ENCODE results near the gene NCOA7. TPM values are rescaled to one million over a fixed set of nuclear protein-coding genes. Genes with fewer than 3 reads are reported as not detected.
"Not testable (repeated sequence)": the region's sequence is repeated elsewhere in the genome, so short reads cannot be mapped to it uniquely, and the experiment has no call there.

The NCOA7 gene
- polyA plus RNA-seq, 3 donors from 2014 or later = 10.2 to 48.1 (median 16.1) TPM

- peak; percentile 25 to 39 (median 31) for DNase-seq
- Mint-ChIP-seq H3K4me3 (peak overlapping the region; percentile 34 to 79 (median 49)), H3K36me3 (peaks cover 0 to 4% (median 0%) of the 10 kb centered on the region in 3 donors), H3K9me3 (peaks cover 0 to 2% (median 0%) of the 10 kb centered on the region in 6 donors), H3K27ac (peak overlapping the region; percentile 86 to 93 (median 90)), H3K4me1 (peaks cover 62 to 68% of the 10 kb centered on the region in 2 donors), H3K27me3 (ENCODE audit: low read depth in 3 of 3) (peaks cover 0 to 3% (median 1%) of the 10 kb centered on the region in 3 donors)
These were observed 43.6 kb downstream of the NCOA7 start for GRCh38 chr6:125834348-125834747.

- Mint-ChIP-seq H3K27me3 (ENCODE audit: low read depth in 3 of 3) (peaks cover 0 to 3% (median 1%) of the 10 kb centered on the region in 3 donors), H3K27ac (peak overlapping the region; percentile 86 to 93 (median 90)), H3K36me3 (peaks cover 0 to 4% (median 0%) of the 10 kb centered on the region in 3 donors), H3K4me3 (peak overlapping the region in 1 of 5 donors; percentile 78), H3K9me3 (peaks cover 0 to 2% (median 0%) of the 10 kb centered on the region in 6 donors), H3K4me1 (peaks cover 52 to 59% of the 10 kb centered on the region in 2 donors)
- DNase-seq = no peak
These were observed 44.5 kb downstream of the NCOA7 start for GRCh38 chr6:125835221-125835744.

- Mint-ChIP-seq H3K36me3 (peaks cover 0 to 4% (median 0%) of the 10 kb centered on the region in 3 donors), H3K4me1 (peaks cover 41 to 49% of the 10 kb centered on the region in 2 donors), H3K9me3 (peaks cover 0 to 2% (median 0%) of the 10 kb centered on the region in 6 donors), H3K27ac (peak overlapping the region in 1 of 6 donors; percentile 68), H3K27me3 (ENCODE audit: low read depth in 3 of 3) (peaks cover 0 to 3% (median 0%) of the 10 kb centered on the region in 3 donors), H3K4me3 (no peak overlapping the region)
- no peak for DNase-seq
These were observed 45.7 kb downstream of the NCOA7 start for GRCh38 chr6:125836466-125836865.

- Mint-ChIP-seq H3K9me3 (peaks cover 0 to 2% (median 0%) of the 10 kb centered on the region in 6 donors), H3K27me3 (ENCODE audit: low read depth in 3 of 3) (no peaks in the 10 kb centered on the region), H3K27ac (no peak overlapping the region), H3K4me3 (no peak overlapping the region), H3K4me1 (peaks cover 16 to 39% of the 10 kb centered on the region in 2 donors), H3K36me3 (peaks cover 0 to 4% (median 0%) of the 10 kb centered on the region in 3 donors)
- no peak for DNase-seq
These were observed 48.7 kb downstream of the NCOA7 start for GRCh38 chr6:125839471-125839870.

- H3K27me3 Mint-ChIP-seq (ENCODE audit: low read depth in 3 of 3) = no peaks in the 10 kb centered on the region
- peaks cover 12 to 39% of the 10 kb centered on the region in 2 donors for H3K4me1 Mint-ChIP-seq
- no peak overlapping the region for H3K27ac Mint-ChIP-seq
- peaks cover 0 to 2% (median 0%) of the 10 kb centered on the region in 6 donors for H3K9me3 Mint-ChIP-seq
- no peak for DNase-seq
- H3K4me3 Mint-ChIP-seq = no peak overlapping the region
- peaks cover 0 to 4% (median 0%) of the 10 kb centered on the region in 3 donors for H3K36me3 Mint-ChIP-seq
These were observed 49.1 kb downstream of the NCOA7 start for GRCh38 chr6:125839879-125840278.

GRCh38 chr6:125841356-125842090, 50.8 kb downstream of the NCOA7 start:
- H3K9me3 Mint-ChIP-seq = peaks cover 0 to 2% (median 0%) of the 10 kb centered on the region in 6 donors
- H3K4me3 Mint-ChIP-seq = no peak overlapping the region
- H3K27ac Mint-ChIP-seq = peak overlapping the region in 1 of 6 donors; percentile 25
- H3K4me1 Mint-ChIP-seq = peaks cover 5 to 45% of the 10 kb centered on the region in 2 donors
- no peak for DNase-seq
- H3K27me3 Mint-ChIP-seq (ENCODE audit: low read depth in 3 of 3) = no peaks in the 10 kb centered on the region
- peaks cover 0 to 4% (median 0%) of the 10 kb centered on the region in 3 donors for H3K36me3 Mint-ChIP-seq

- Mint-ChIP-seq H3K9me3 (peaks cover 0 to 2% (median 0%) of the 10 kb centered on the region in 6 donors), H3K36me3 (peaks cover 0 to 4% (median 0%) of the 10 kb centered on the region in 3 donors), H3K4me1 (peaks cover 5 to 46% of the 10 kb centered on the region in 2 donors), H3K27me3 (ENCODE audit: low read depth in 3 of 3) (no peaks in the 10 kb centered on the region), H3K4me3 (no peak overlapping the region), H3K27ac (peak overlapping the region in 1 of 6 donors; percentile 25)
- no peak for DNase-seq
These were observed 51.4 kb downstream of the NCOA7 start for GRCh38 chr6:125842091-125842626.

- H3K36me3 Mint-ChIP-seq = peaks cover 0 to 5% (median 0%) of the 10 kb centered on the region in 3 donors
- no peak overlapping the region for H3K27ac Mint-ChIP-seq
- H3K9me3 Mint-ChIP-seq = no peaks in the 10 kb centered on the region
- peaks cover 6 to 46% of the 10 kb centered on the region in 2 donors for H3K4me1 Mint-ChIP-seq
- no peak overlapping the region for H3K4me3 Mint-ChIP-seq
- H3K27me3 Mint-ChIP-seq (ENCODE audit: low read depth in 3 of 3) = no peaks in the 10 kb centered on the region
- no peak for DNase-seq
These were observed 52.8 kb downstream of the NCOA7 start for GRCh38 chr6:125843593-125843992.

- Mint-ChIP-seq H3K9me3 (no peaks in the 10 kb centered on the region), H3K27me3 (ENCODE audit: low read depth in 3 of 3) (no peaks in the 10 kb centered on the region), H3K27ac (peak overlapping the region in 2 of 6 donors; percentile 30 to 36), H3K4me3 (no peak overlapping the region), H3K4me1 (peaks cover 6 to 46% of the 10 kb centered on the region in 2 donors), H3K36me3 (peaks cover 0 to 5% (median 0%) of the 10 kb centered on the region in 3 donors)
- DNase-seq = no peak
These were observed 54.2 kb downstream of the NCOA7 start for GRCh38 chr6:125844989-125845388.

GRCh38 chr6:125846292-125847024, 55.7 kb downstream of the NCOA7 start:
- Mint-ChIP-seq H3K4me3 (no peak overlapping the region), H3K4me1 (peaks cover 9 to 56% of the 10 kb centered on the region in 2 donors), H3K36me3 (peaks cover 0 to 5% (median 0%) of the 10 kb centered on the region in 3 donors), H3K27me3 (ENCODE audit: low read depth in 3 of 3) (no peaks in the 10 kb centered on the region), H3K27ac (no peak overlapping the region), H3K9me3 (no peaks in the 10 kb centered on the region)
- no peak for DNase-seq

- H3K4me3 Mint-ChIP-seq; H3K27ac Mint-ChIP-seq; H3K27me3 Mint-ChIP-seq (ENCODE audit: low read depth in 3 of 3); H3K9me3 Mint-ChIP-seq; DNase-seq: not testable (repeated sequence)
- Mint-ChIP-seq H3K36me3 (peaks cover 3 to 12% (median 5%) of the 10 kb centered on the region in 3 donors), H3K4me1 (peaks cover 15 to 61% of the 10 kb centered on the region in 2 donors)
These were observed 57.5 kb downstream of the NCOA7 start for GRCh38 chr6:125848286-125848685.

- no peaks in the 10 kb centered on the region for H3K9me3 Mint-ChIP-seq
- no peak for DNase-seq
These were observed 59.6 kb downstream of the NCOA7 start for GRCh38 chr6:125850361-125850760.

GRCh38 chr6:125852587-125852986, 61.8 kb downstream of the NCOA7 start:
- Mint-ChIP-seq H3K27ac (no peak overlapping the region), H3K27me3 (ENCODE audit: low read depth in 3 of 3) (no peaks in the 10 kb centered on the region), H3K4me1 (peaks cover 16 to 45% of the 10 kb centered on the region in 2 donors), H3K4me3 (no peak overlapping the region), H3K36me3 (peaks cover 5 to 12% (median 6%) of the 10 kb centered on the region in 3 donors), H3K9me3 (no peaks in the 10 kb centered on the region)
- DNase-seq = no peak

More at GRCh38 chr6:125850361-125850760, 59.6 kb downstream of the NCOA7 start:
- H3K36me3 Mint-ChIP-seq = peaks cover 3 to 12% (median 5%) of the 10 kb centered on the region in 3 donors
- H3K27me3 Mint-ChIP-seq (ENCODE audit: low read depth in 3 of 3) = no peaks in the 10 kb centered on the region
- peaks cover 18 to 60% of the 10 kb centered on the region in 2 donors for H3K4me1 Mint-ChIP-seq
- H3K27ac Mint-ChIP-seq = peak overlapping the region in 1 of 6 donors; percentile 1
- H3K4me3 Mint-ChIP-seq = no peak overlapping the region
